Coronary artery (tissue), 2 donors: Measurements from ENCODE around the gene GPR176.

Experiments used
- DNase-seq: peaks from one replicate; pipeline ENCODE4 v3.0.0-alpha.2; 2017; ENCODE audit warnings: low spot score
- H3K27ac ChIP-seq, 2 donors: fragments of 200-600 bp; sonication (generic); one replicate each; pipeline ENCODE4 v1.5.1; 2016 to 2019
- H3K4me3 ChIP-seq: fragments of 200-600 bp; sonication (generic); 2 replicates; pipeline ENCODE4 v1.5.1; 2016; ENCODE audit warnings: mild to moderate bottlenecking, moderate library complexity
- TF ChIP-seq, protein P1 (sequence below): fragments of 200-600 bp; sonication (generic); IDR thresholded peaks from one replicate; pipeline ENCODE4 v1.5.1; 2019; ENCODE audit warnings: antibody characterized with exemption

Gene GPR176

GRCh38 chr15:39835550-39835949, 84.5 kb downstream of the GPR176 start:
- Histone ChIP-seq H3K4me3 (no peak overlapping the region), H3K27ac (no peak overlapping the region)
- TF ChIP-seq, protein P1, sequence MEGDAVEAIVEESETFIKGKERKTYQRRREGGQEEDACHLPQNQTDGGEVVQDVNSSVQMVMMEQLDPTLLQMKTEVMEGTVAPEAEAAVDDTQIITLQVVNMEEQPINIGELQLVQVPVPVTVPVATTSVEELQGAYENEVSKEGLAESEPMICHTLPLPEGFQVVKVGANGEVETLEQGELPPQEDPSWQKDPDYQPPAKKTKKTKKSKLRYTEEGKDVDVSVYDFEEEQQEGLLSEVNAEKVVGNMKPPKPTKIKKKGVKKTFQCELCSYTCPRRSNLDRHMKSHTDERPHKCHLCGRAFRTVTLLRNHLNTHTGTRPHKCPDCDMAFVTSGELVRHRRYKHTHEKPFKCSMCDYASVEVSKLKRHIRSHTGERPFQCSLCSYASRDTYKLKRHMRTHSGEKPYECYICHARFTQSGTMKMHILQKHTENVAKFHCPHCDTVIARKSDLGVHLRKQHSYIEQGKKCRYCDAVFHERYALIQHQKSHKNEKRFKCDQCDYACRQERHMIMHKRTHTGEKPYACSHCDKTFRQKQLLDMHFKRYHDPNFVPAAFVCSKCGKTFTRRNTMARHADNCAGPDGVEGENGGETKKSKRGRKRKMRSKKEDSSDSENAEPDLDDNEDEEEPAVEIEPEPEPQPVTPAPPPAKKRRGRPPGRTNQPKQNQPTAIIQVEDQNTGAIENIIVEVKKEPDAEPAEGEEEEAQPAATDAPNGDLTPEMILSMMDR = no peak
- no peak for DNase-seq

- Histone ChIP-seq H3K27ac (no peak overlapping the region), H3K4me3 (no peak overlapping the region)
- no peak for DNase-seq
- TF ChIP-seq, protein P1 = no peak
Observed at GRCh38 chr15:39834256-39834655, 85.8 kb downstream of the GPR176 start.

DNA sequence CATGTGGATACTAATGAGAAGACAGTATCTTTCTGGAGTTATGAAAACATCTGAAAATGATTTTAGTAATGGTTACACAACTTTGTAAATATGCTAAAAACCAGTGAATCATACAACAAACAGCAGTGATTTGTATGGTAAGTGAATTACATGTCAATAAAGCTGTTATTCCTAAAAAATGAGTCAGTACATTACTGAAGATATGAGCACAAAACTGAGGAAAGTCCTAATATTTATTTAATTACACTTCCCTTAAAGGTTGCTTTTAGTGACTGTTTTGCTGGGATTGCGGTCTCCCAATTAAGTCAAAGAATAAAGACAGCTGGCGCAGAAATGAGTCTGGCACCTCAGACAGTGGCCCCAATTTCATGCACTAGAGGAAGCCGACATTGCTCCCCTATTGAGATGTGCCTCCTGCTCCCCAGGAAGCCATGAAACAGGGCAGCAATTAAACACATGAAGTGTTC, 86.5 kb downstream of the GPR176 start:
- no peak for DNase-seq
- no peak overlapping the region for H3K27ac ChIP-seq
- no peak overlapping the region for H3K4me3 ChIP-seq
- TF ChIP-seq, protein P1 = no peak

GRCh38 chr15:39830166-39830565, 89.9 kb downstream of the GPR176 start:
- TF ChIP-seq, protein P1 = no peak
- no peak for DNase-seq
- H3K4me3 ChIP-seq = no peak overlapping the region
- H3K27ac ChIP-seq = no peak overlapping the region

DNA sequence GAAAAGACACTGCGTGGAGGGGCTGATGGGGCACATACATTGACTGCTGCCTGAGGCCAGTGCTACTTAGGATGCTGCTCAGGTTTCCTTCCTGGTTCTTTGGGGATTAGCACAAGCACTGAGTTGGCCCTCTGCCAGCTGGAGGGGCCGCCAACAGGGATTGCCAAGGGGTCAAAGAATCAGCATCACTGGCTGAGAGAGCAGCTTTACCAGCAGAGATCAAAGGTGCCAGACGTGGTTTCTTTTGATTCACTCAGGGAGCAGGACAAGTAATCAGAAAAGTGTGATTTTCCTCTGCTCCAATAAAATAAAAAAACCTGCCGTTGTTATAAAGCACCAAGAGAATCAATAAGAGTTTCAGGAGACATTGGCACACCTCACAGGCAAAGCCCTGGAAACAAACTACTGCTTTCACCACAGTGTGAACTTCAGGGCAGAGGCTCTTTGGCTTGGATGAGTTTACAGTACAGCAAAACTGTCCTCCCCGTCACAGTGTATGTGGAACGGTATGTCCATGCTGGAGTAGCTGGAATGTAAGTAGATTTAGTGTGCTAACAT, 91.6 kb downstream of the GPR176 start:
- Histone ChIP-seq H3K27ac (no peak overlapping the region), H3K4me3 (no peak overlapping the region)
- TF ChIP-seq, protein P1 = no peak
- DNase-seq = no peak

DNA sequence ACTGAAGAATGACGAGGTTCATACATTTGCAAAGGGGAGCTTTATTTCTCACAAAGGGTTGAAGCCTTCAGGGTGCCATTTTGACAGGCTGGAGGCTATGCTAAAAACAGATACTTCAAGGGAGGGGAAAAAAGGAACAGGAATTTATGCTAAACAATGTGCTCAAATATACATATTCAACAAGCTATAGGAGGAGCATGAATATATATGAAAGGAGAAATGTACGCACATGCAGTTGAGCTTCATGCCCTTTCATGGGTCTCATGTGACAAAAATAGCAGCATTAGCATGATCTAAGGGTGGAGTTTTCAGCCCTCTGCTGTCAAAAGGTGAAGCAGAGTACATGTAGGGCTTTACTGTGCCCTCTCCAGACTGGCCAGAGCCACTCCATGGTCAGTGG, 93.1 kb downstream of the GPR176 start:
- Histone ChIP-seq H3K4me3 (no peak overlapping the region), H3K27ac (no peak overlapping the region)
- TF ChIP-seq, protein P1 = no peak
- DNase-seq = no peak

- Histone ChIP-seq H3K27ac (no peak overlapping the region), H3K4me3 (no peak overlapping the region)
- TF ChIP-seq, protein P1 = no peak
Observed at GRCh38 chr15:39823634-39824033, 96.4 kb downstream of the GPR176 start.

More at GRCh38 chr15:39823634-39824033, 96.4 kb downstream of the GPR176 start:
- DNase-seq = no peak
